GM19023 (cell line): ENCODE results near the gene SLC44A1.

Source experiments
- ATAC-seq: cut with Tn5 transposase; IDR thresholded peaks from one replicate; pipeline ENCODE4 v1.9.1; 2021; ENCODE audit warnings: mild to moderate bottlenecking, moderate library complexity; ENCODE audit not compliant: unreplicated experiment

SLC44A1 gene

DNA sequence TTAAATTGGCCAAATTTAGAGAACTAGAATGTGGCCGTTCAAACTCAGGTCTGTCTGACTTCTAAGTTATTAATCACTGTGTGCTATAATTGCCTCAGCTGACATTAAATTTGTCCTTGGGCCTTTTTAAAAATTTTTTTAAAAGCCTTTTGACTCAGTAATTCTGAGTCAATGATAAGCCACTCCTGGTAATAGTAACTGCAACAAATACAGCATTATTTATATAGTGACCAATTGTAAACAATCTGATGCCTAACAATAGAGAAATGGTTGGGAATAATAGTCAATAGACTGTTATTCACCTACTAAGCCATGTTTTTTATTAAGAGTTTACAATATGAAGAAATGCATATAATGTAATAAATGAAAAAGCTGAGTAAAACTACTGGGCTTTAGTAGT is 132.4 kb downstream of the SLC44A1 start:
- no peak for ATAC-seq

DNA sequence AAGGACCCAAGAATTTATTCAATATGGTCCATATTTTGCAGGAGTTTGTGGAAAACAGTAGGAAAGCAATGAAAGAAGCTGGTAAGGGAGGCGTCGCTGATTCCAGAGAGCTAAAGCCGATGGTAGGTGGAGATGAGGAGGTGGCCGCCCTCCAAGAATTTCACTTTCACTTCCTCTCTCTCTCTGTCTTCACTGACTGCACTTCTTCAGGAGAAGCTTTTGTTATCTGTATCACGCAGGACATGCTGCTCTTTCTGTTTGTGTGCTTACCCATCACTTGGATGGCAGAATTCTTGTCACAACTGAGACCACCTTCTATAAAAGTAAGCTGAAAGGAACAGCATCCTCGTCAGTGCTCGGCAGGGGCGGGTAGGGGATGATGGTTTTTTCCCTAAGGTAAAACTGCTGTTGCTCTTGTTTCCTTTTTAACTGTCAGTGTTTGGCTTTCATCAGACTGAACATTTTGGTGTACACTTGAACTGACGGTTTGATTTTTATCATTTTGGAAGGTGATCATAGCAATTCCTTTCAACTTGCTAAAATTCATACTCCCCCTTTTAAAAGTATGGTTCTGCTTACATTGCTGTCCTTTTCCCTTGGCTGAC is 141.0 kb downstream of the SLC44A1 start:
- ATAC-seq = peak; percentile 98

DNA sequence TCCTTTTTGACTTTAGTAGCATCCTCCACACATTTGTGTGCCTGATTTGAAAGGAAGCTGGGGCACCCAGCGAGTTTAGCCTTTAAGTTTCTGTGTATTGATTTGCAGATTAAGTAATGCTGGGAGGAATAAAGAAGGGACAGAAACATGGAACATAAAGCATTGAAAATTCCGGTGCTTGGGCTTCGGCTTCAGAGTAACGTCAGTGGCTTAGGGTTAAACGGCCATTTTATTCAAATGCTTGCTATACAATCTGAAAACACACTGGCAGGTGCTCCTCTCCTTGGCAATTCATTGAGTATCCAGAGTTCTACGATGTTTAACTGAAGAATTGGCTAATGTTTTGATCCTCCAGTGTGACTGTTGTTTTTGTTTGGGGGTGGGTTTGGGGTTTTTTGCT is 145.3 kb downstream of the SLC44A1 start:
- no peak for ATAC-seq

DNA sequence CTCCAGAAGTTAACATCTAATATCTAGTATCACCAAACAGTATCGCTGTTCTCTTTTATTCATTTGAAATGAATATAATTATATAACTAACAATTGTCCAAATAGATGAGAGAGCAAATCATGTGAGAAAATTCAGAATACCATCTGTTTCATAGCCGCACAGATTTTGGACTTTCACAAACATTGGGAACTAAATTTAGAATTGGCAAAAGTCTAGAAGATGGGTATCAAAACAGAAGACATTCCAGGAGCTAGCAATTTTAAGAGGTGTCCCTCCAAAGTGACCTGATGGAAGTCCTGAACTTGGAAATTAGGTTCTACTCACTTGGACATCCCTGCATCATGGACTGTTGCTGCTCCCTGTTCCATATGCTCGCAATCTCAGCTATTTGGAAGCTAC is 146.4 kb downstream of the SLC44A1 start:
- ATAC-seq = no peak

DNA sequence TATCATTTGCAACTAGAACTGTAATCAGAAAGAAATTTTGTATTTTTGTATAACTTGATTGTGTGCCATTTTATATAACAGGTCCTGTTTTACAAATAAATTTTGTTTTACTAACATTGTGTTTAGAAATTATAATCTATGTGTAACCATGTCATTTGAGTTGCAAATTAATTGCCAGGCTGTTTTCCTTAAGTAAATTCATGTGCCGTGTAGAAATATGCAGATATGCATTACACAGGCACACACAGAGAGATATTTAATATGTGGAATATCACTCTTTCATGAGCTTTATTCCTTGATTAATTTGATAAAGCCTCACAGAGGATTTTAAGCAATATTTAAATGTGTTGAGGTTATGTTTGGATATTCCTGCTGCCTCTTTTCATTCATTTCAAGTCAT is 146.8 kb downstream of the SLC44A1 start:
- ATAC-seq = no peak

DNA sequence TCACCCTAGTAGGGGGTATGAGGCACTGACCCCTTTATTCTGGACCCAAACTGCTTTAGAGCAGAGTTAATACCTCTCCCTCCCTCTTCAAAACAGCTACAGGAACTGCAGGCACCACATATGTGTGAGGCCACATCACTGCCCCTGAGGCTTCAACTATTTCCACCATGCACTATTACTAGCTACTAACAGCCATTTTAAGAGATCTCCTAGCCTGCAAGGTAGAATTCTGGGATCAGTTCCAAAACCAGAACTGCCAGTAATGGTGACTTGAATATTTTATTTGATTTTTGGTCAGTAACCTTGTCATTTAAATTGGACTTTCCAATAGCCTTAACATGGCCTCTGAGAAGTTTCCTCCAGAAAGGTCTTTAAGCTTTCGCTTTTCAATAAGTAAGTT is 148.1 kb downstream of the SLC44A1 start:
- no peak for ATAC-seq

DNA sequence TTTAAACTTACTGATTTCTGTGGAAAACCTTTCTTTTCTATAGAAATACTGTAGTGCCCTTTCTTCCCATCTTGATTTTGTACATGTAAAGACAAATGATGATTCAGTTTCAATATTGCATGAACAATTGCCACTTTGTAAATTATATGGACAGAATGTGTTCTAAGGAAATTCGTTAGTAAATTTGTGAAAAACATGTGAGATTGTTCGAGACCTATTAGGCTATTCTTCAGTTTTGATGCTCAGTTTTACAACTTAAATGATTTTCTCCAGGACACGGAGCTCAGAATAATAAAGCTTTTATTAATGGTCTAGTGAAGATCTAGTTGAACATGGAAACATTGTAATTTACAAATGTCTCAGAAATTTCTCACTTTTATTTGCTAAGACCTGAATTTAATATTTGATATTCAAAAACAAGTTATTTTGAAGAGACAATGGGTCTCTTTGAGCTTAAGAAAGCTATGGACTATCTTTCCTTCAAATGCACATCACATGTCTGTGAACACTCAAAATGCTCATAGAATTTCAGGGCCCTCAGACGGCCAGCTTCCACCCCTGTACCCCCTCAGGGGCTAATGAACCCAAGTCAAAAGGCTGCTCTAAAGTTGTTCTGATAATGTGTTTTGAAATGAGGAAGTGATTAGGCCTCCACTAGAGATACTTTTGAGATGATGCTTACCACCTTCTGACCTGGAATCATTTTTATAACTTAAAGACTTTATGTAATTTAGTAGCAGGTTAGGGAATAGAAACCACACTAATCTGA is 149.3 kb downstream of the SLC44A1 start:
- no peak for ATAC-seq

DNA sequence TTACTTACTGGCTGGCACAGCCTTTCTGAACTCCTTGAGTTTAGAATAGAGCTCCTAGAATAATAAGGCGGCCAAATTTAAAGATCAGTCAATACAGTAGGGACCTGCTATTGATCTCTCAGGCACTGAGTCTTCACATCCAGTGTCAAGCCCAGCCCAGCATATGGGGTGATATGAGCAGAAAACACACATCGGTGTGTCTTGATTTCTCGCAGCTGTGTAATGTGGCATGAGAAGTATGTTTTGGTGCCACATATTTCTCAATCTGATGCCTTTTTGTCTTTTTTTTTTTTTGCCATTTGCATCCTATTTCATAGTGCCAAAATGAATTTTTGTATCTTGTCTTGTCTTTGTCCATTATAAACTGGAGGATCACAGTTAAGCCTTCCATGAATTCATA is 152.0 kb downstream of the SLC44A1 start:
- ATAC-seq = no peak

DNA sequence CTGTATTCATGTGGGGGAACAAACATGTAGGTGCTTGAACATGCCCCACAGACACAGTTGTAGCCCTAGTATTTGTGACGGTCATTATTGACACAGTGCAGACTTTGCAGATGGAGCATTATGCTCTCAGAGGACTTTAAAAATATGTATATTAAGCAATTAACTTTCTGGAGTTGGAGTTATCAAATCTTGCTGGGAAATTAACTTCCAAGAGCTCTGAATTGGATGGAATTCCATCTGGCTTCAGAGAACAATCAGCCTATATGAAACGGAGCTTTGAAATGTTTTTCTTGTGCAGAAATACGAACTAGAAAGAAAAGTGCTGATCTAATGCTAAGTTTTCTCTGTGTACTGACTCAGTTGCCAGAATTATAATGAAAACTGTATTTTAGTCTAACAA is 152.4 kb downstream of the SLC44A1 start:
- no peak for ATAC-seq

DNA sequence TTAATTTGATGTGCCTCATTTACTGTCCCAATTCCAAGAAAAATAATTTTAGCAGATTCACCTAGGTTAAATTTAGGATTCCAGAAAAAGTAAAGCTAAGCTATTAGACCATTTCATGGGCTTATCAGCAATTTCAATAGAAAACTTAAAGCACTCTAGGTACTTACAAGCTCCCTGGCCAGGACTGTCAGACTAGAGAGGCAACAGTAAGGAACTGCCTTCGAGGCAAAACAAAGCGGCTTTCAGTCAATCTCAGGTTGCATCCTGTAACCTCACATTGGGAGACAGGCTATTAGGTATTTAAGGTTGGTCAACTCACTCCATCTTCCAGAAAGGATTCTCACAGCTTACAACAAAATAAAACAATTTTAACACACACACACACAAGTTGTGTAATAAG is 154.7 kb downstream of the SLC44A1 start:
- ATAC-seq = no peak

DNA sequence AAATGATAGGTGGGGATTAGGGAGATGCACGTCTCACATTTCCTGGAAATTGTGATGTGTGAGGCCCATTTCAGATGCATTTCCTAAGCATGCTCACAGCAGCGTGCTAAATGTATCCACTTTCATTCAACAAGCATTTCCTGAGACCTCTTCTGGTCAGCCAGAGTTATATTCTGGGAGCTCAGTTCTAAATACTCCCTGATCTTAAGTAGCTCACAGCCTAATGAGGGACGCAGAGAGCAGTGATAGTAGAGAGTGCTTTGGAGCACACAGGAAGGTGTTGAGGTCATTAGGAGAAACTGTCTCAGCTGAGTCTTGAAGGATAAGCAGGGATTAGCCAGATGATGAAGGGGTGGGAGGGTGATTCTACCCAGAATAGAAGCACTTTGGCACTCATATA is 157.2 kb downstream of the SLC44A1 start:
- ATAC-seq = no peak

DNA sequence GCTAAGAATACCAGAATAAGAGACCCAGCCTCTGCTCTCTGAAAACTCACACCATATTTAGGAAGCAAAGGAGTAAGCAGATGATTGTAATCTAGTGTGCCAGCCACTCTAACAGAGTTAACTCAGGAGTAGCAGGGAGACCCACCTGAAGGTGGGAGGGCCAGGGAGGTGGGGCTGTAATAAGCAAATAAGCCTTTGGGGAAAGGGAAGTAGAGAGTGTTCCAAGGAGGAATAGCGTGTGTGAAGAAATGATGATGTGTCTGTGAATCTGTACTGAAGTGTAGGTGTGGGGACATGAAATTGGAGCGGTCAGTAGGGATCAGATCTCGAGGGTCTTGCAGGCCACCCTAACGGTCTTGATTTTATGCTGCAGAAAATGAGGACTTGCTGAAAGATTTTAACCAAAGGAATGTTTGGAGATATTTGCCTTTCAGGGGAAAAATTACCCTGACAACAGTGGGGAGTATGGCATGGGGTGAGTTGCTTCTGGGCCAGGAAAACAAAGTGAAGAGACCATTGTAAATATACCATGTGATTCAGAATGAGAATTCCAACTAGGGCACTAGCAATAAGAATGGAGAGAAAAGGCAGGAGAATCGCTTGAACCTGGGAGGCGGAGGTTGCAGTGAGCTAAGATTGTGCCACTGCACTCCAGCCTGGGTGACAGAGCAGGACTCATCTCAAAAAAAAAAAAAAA is 159.2 kb downstream of the SLC44A1 start:
- ATAC-seq = no peak

DNA sequence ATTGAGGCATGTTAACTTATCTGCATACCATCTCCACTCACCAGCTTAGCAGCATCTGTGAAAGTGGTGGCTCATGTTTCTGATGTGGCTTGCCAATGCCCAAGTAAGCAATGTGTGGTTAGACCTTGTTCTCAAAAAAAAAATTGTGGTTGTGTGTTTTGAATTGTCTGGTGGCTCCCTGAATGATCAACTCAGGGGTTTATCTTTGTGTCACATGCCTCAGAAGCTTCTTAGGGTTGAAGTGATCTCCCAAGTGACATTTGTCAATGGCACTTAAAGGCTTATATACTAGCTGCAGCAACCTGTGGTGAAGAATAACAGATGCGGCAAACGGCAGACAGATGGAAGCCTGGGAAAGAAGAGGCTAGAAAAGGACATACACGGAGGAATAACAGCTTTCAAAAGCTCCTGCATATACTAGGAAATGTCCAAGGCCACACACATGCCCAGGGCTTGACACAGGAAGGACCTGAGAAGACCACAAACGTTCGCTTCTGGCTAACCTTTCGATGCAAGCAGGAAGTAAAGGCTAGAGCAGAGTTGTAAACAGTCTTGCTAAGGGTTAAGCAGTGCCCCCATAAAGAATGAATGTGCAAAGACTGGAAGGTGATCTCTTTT is 161.2 kb downstream of the SLC44A1 start:
- ATAC-seq = peak; percentile 94

DNA sequence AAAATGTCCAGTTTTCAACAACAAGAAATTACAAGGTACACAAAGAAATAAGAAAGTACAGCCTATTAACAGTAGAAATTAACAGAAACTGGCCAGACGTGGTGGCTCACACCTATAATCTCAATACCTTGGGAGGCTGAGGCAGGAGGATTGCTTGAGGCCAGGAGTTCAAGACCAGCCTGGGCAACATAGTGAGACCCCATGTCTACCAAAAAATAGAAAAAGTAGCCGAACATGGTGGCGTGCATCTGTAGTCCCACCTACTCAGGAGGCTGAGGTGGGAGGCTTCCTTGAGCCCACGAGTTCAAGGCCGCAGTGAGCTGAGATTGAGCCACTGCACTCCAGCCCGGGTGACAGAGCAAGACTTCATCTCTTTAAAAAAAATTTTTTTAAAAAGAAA is 161.9 kb downstream of the SLC44A1 start:
- no peak for ATAC-seq

DNA sequence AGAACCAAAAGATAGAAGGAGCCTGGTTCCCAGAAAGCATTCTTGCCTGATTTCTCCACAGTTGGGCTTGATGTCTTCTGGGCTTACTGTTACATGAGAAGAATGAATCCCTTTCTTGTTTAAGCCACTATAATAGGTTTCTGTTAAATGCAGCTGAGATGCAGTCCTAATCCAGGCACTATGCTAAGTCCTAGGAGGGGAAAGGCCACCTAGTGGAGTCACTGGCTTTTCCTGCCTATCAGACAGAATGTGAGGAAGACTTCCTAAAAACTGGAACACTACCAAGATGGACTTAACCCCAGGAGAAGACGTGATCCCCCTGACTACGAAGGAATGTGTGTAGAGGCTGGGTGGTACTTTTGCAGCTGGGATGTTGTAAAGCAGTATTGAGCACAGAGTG is 169.1 kb downstream of the SLC44A1 start:
- no peak for ATAC-seq

DNA sequence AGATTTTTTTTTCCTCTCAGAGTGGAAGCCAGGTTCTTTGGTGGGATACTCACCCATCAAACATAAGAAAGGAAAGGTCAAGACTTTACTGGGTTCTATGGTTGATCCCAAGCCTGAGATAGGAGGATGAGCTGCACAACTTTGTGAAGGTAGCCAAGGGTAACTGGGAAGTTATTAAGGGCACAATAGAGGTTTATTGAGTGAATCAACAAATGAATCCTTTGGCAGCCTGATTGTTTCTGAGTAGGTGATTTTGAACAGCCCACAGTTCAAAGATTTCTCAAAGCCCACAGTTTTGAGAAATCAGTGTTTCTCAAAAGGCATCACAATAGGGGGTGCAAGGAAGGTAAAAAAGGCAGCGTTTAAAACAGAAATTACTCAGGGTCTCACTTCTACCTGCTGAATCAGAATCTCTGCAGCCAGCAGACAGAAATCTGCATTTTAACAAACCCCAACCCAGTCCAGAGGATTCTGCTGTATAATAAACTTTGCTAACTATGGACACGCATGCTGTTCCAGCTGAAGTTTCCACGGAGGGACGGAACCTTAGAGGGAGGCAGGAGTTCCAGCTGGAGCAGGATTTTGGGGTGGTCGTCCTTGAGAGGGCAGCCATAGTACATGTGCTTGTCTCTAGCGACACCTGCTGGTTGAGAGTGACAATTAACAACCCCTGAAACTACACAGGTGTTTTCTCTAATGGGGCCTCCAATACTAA is 170.7 kb downstream of the SLC44A1 start:
- peak; percentile 65 for ATAC-seq

DNA sequence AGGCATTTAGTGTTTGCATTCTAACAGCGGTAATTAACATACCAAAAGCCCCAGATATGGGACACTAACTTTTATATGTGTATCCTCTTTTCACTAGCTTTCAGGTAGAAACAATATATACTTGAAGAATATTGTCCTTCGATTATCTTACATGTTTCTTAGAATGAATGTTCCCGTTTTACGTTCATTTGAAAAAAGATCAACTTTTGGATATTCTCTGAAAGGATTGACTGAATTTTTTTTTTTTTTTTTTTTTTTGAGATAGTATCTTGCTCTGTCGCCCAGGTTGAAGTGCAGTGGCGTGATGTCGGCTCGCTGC is 171.2 kb downstream of the SLC44A1 start:
- no peak for ATAC-seq

DNA sequence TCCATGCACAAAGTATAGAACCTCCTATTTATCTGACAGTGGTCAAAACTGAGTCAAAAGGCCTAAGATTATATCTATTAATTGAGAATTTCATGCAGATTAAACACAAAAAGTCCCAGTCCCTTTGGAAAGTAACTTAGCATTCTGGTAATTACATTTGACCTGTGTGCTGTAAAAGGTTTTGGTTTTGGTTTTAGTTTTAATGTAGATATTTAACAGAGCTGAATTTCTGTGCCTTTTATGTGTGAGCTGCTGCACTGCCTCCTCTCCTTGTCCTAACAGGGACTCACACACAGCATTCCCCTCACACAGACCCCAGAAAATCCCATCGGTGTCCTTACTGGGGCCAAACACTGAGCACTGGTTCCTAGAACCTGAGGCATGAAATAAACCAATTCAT is 172.4 kb downstream of the SLC44A1 start:
- no peak for ATAC-seq

DNA sequence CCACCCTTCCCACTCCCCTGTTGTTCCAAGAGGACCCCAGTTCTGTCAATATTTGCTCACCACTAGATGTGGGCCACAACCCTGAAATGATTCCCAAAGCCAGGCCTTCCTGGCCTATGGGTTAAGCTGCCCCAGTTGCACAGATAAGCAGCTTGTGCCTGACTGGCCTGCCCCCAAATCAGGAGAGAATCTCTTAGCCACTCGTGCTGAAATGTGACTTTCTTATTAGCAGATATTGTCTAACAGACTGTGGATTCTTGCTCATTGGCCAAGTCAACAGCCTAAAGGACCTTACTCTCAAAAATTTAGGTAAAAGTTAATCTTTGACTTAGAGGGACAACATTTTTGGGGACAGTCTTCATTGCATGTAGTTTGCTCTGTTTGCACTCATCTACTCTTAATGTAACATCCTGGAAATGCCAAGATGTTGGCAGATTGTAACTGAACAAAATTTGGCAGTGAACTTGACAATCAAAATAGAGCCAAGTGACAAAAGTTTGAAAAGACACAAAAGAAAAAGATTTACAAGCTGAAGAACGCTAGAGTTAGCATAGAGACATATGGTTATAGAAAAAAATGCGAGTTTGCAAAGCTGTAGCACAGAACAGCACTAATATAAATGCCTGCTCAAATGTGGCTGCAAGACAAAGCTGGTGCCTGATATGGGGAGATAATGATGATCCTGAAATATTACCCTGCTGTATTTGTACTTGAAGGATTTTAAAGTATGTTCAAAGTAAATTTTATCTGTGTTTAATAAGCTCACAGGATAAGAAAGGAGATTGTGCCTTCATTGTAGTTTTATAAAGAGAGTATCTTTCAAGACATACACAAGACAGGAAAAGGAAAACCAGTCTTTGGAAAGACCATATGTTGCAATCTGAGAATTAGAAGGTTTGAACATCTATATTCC is 174.4 kb downstream of the SLC44A1 start:
- ATAC-seq = no peak
